ENCODE measurements around the gene ZNF710. TPM values are rescaled to one million over a fixed set of nuclear protein-coding genes. Genes with fewer than 3 reads are reported as not detected.
A peak's percentile ranks its signal among the peaks of the same experiment; 100 is the strongest.

The ZNF710 gene
- total and polyA plus RNA-seq, 9 donors = 6.1 to 23.5 (median 13.1) TPM

GRCh38 chr15:90025489-90026033 is 24.4 kb downstream of the ZNF710 start:
- Histone ChIP-seq H3K27me3 (ENCODE audit: control insufficient read depth, insufficient read depth, low read length) (no peaks in the 10 kb centered on the region), H3K27ac (ENCODE audit: low read length) (no peak overlapping the region), H3K9me3 (replicated peaks; ENCODE audit: control insufficient read depth, low read depth, low read length) (no peaks in the 10 kb centered on the region), H3K4me3 (ENCODE audit: low read length) (no peak overlapping the region), H3K4me1 (ENCODE audit: control insufficient read depth, insufficient read depth, low read length) (peaks cover under 1% of the 10 kb centered on the region), H3K36me3 (ENCODE audit: control insufficient read depth, insufficient read depth, low read length) (no peaks in the 10 kb centered on the region)
- no CpG with 5 or more reads among the region's 2 CpGs for WGBS (ENCODE audit: insufficient coverage)
- no peak for DNase-seq

- Histone ChIP-seq H3K4me3 (ENCODE audit: low read length) (no peak overlapping the region), H3K9me3 (replicated peaks; ENCODE audit: control insufficient read depth, low read depth, low read length) (no peaks in the 10 kb centered on the region), H3K27ac (ENCODE audit: low read length) (no peak overlapping the region), H3K4me1 (ENCODE audit: control insufficient read depth, insufficient read depth, low read length) (peaks cover 2% of the 10 kb centered on the region), H3K27me3 (ENCODE audit: control insufficient read depth, insufficient read depth, low read length) (no peaks in the 10 kb centered on the region), H3K36me3 (ENCODE audit: control insufficient read depth, insufficient read depth, low read length) (no peaks in the 10 kb centered on the region)
- DNase-seq = no peak
- 87% methylated on average over 4 of the region's 5 CpGs for WGBS (ENCODE audit: insufficient coverage)
Measured at GRCh38 chr15:90028376-90028944, 27.3 kb downstream of the ZNF710 start.

GRCh38 chr15:90029024-90029423 is 27.9 kb downstream of the ZNF710 start:
- no CpG with 5 or more reads among the region's 1 CpG for WGBS (ENCODE audit: insufficient coverage)
- H3K27ac ChIP-seq (ENCODE audit: low read length) = no peak overlapping the region
- DNase-seq = no peak
- H3K4me3 ChIP-seq (ENCODE audit: low read length) = no peak overlapping the region
- H3K9me3 ChIP-seq (replicated peaks; ENCODE audit: control insufficient read depth, low read depth, low read length) = no peaks in the 10 kb centered on the region
- H3K4me1 ChIP-seq (ENCODE audit: control insufficient read depth, insufficient read depth, low read length) = peaks cover 7% of the 10 kb centered on the region
- no peaks in the 10 kb centered on the region for H3K27me3 ChIP-seq (ENCODE audit: control insufficient read depth, insufficient read depth, low read length)
- no peaks in the 10 kb centered on the region for H3K36me3 ChIP-seq (ENCODE audit: control insufficient read depth, insufficient read depth, low read length)

GRCh38 chr15:90030376-90030775 is 29.3 kb downstream of the ZNF710 start:
- Histone ChIP-seq H3K9me3 (replicated peaks; ENCODE audit: control insufficient read depth, low read depth, low read length) (no peaks in the 10 kb centered on the region), H3K27me3 (ENCODE audit: control insufficient read depth, insufficient read depth, low read length) (no peaks in the 10 kb centered on the region), H3K27ac (ENCODE audit: low read length) (no peak overlapping the region), H3K4me1 (ENCODE audit: control insufficient read depth, insufficient read depth, low read length) (peaks cover 21% of the 10 kb centered on the region), H3K4me3 (ENCODE audit: low read length) (no peak overlapping the region), H3K36me3 (ENCODE audit: control insufficient read depth, insufficient read depth, low read length) (no peaks in the 10 kb centered on the region)
- DNase-seq = no peak
- 95% methylated on average over 4 of the region's 8 CpGs for WGBS (ENCODE audit: insufficient coverage)

- DNase-seq = peak; percentile 67
- WGBS (ENCODE audit: insufficient coverage) = 49% methylated on average over 5 of the region's 8 CpGs
- Histone ChIP-seq H3K27me3 (ENCODE audit: control insufficient read depth, insufficient read depth, low read length) (no peaks in the 10 kb centered on the region), H3K27ac (ENCODE audit: low read length) (no peak overlapping the region), H3K9me3 (replicated peaks; ENCODE audit: control insufficient read depth, low read depth, low read length) (no peaks in the 10 kb centered on the region), H3K4me3 (ENCODE audit: low read length) (no peak overlapping the region), H3K4me1 (ENCODE audit: control insufficient read depth, insufficient read depth, low read length) (peaks cover 28% of the 10 kb centered on the region), H3K36me3 (ENCODE audit: control insufficient read depth, insufficient read depth, low read length) (no peaks in the 10 kb centered on the region)
Measured at GRCh38 chr15:90031231-90031791, 30.2 kb downstream of the ZNF710 start.

- Histone ChIP-seq H3K27ac (ENCODE audit: low read length) (no peak overlapping the region), H3K4me3 (ENCODE audit: low read length) (no peak overlapping the region), H3K36me3 (ENCODE audit: control insufficient read depth, insufficient read depth, low read length) (no peaks in the 10 kb centered on the region), H3K27me3 (ENCODE audit: control insufficient read depth, insufficient read depth, low read length) (no peaks in the 10 kb centered on the region), H3K9me3 (replicated peaks; ENCODE audit: control insufficient read depth, low read depth, low read length) (no peaks in the 10 kb centered on the region), H3K4me1 (ENCODE audit: control insufficient read depth, insufficient read depth, low read length) (peaks cover 45% of the 10 kb centered on the region)
- 92% methylated on average over 5 of the region's 5 CpGs for WGBS (ENCODE audit: insufficient coverage)
- no peak for DNase-seq
Measured at GRCh38 chr15:90033006-90033405, 31.9 kb downstream of the ZNF710 start.

GRCh38 chr15:90033448-90033847 is 32.3 kb downstream of the ZNF710 start:
- no peaks in the 10 kb centered on the region for H3K27me3 ChIP-seq (ENCODE audit: control insufficient read depth, insufficient read depth, low read length)
- H3K9me3 ChIP-seq (replicated peaks; ENCODE audit: control insufficient read depth, low read depth, low read length) = no peaks in the 10 kb centered on the region
- no peak overlapping the region for H3K4me3 ChIP-seq (ENCODE audit: low read length)
- WGBS (ENCODE audit: insufficient coverage) = 67% methylated on average over 4 of the region's 6 CpGs
- H3K27ac ChIP-seq (ENCODE audit: low read length) = peak overlapping the region; percentile 35
- peaks cover 45% of the 10 kb centered on the region for H3K4me1 ChIP-seq (ENCODE audit: control insufficient read depth, insufficient read depth, low read length)
- no peaks in the 10 kb centered on the region for H3K36me3 ChIP-seq (ENCODE audit: control insufficient read depth, insufficient read depth, low read length)
- DNase-seq = no peak

GRCh38 chr15:90035095-90035839 is 34.1 kb downstream of the ZNF710 start:
- H3K9me3 ChIP-seq (replicated peaks; ENCODE audit: control insufficient read depth, low read depth, low read length) = no peaks in the 10 kb centered on the region
- H3K4me1 ChIP-seq (ENCODE audit: control insufficient read depth, insufficient read depth, low read length) = peaks cover 50% of the 10 kb centered on the region
- DNase-seq = no peak
- peak overlapping the region; percentile 89 for H3K27ac ChIP-seq (ENCODE audit: low read length)
- no peaks in the 10 kb centered on the region for H3K27me3 ChIP-seq (ENCODE audit: control insufficient read depth, insufficient read depth, low read length)
- no peaks in the 10 kb centered on the region for H3K36me3 ChIP-seq (ENCODE audit: control insufficient read depth, insufficient read depth, low read length)
- 83% methylated on average over 18 of the region's 19 CpGs for WGBS (ENCODE audit: insufficient coverage)
- H3K4me3 ChIP-seq (ENCODE audit: low read length) = no peak overlapping the region

GRCh38 chr15:90035840-90036230 is 34.7 kb downstream of the ZNF710 start:
- no peak overlapping the region for H3K4me3 ChIP-seq (ENCODE audit: low read length)
- WGBS (ENCODE audit: insufficient coverage) = 56% methylated on average over 9 of the region's 10 CpGs
- H3K9me3 ChIP-seq (replicated peaks; ENCODE audit: control insufficient read depth, low read depth, low read length) = no peaks in the 10 kb centered on the region
- no peaks in the 10 kb centered on the region for H3K36me3 ChIP-seq (ENCODE audit: control insufficient read depth, insufficient read depth, low read length)
- no peaks in the 10 kb centered on the region for H3K27me3 ChIP-seq (ENCODE audit: control insufficient read depth, insufficient read depth, low read length)
- peak; percentile 53 for DNase-seq
- H3K4me1 ChIP-seq (ENCODE audit: control insufficient read depth, insufficient read depth, low read length) = peaks cover 51% of the 10 kb centered on the region
- H3K27ac ChIP-seq (ENCODE audit: low read length) = peak overlapping the region; percentile 69

- H3K4me3 ChIP-seq (ENCODE audit: low read length) = no peak overlapping the region
- WGBS (ENCODE audit: insufficient coverage) = 46% methylated on average over 8 of the region's 9 CpGs
- H3K27me3 ChIP-seq (ENCODE audit: control insufficient read depth, insufficient read depth, low read length) = no peaks in the 10 kb centered on the region
- no peaks in the 10 kb centered on the region for H3K36me3 ChIP-seq (ENCODE audit: control insufficient read depth, insufficient read depth, low read length)
- no peak for DNase-seq
- no peaks in the 10 kb centered on the region for H3K9me3 ChIP-seq (replicated peaks; ENCODE audit: control insufficient read depth, low read depth, low read length)
- H3K27ac ChIP-seq (ENCODE audit: low read length) = no peak overlapping the region
- H3K4me1 ChIP-seq (ENCODE audit: control insufficient read depth, insufficient read depth, low read length) = peaks cover 49% of the 10 kb centered on the region
Measured at GRCh38 chr15:90036343-90036742, 35.2 kb downstream of the ZNF710 start.

Measured in muscle of leg (tissue), 11 donors.